OCI-LY1 (cell line): ENCODE data around the gene CD38.

Source experiments
- H2AFZ ChIP-seq: fragments of 200-600 bp; sonication (generic), shearing (Covaris generic); 2 replicates; pipeline ENCODE4 v1.6.0; 2014; ENCODE audit warnings: antibody characterized with exemption, mild to moderate bottlenecking, low read length
- H3F3A ChIP-seq: fragments of 200-600 bp; sonication (generic), shearing (Covaris generic); 2 replicates; pipeline ENCODE4 v1.6.0; 2014; ENCODE audit warnings: mild to moderate bottlenecking, antibody characterized with exemption, low read length, moderate library complexity; ENCODE audit not compliant: insufficient read depth
- H3K27ac ChIP-seq: fragments of 200-600 bp; sonication (generic); 2 replicates; pipeline ENCODE4 v1.5.1; 2014; ENCODE audit warnings: low read length, mixed run types, mild to moderate bottlenecking, low read depth; ENCODE audit not compliant: poor library complexity, severe bottlenecking
- H3K27me3 ChIP-seq: fragments of 200-600 bp; sonication (generic); 2 replicates; pipeline ENCODE4 v1.6.0; 2014; ENCODE audit warnings: antibody characterized with exemption, mild to moderate bottlenecking, low read length, moderate library complexity; ENCODE audit not compliant: insufficient read depth
- H3K36me3 ChIP-seq: fragments of 200-600 bp; sonication (generic); 2 replicates; pipeline ENCODE4 v1.6.1; 2014; ENCODE audit warnings: mild to moderate bottlenecking, antibody characterized with exemption, low read length, moderate library complexity, mixed read lengths; ENCODE audit not compliant: insufficient read depth
- H3K4me1 ChIP-seq: fragments of 200-600 bp; sonication (generic); 2 replicates; pipeline ENCODE4 v1.5.1; 2014; ENCODE audit warnings: mild to moderate bottlenecking, low read length, moderate library complexity; ENCODE audit not compliant: insufficient read depth, severe bottlenecking
- H3K4me2 ChIP-seq: fragments of 200-600 bp; sonication (generic), shearing (Covaris generic); 2 replicates; pipeline ENCODE4 v1.6.1; 2014; ENCODE audit warnings: low read length
- H3K4me3 ChIP-seq: fragments of 200-600 bp; sonication (generic); 2 replicates; pipeline ENCODE4 v1.5.1; 2014; ENCODE audit warnings: low read length, low read depth, mild to moderate bottlenecking, mixed read lengths; ENCODE audit not compliant: poor library complexity, severe bottlenecking
- H3K79me2 ChIP-seq: fragments of 200-600 bp; shearing (Covaris generic); 2 replicates; pipeline ENCODE4 v1.6.1; 2016; ENCODE audit warnings: mixed run types, low read length, mixed read lengths; ENCODE audit not compliant: insufficient read depth
- H3K9ac ChIP-seq: fragments of 200-600 bp; sonication (generic), shearing (Covaris generic); 2 replicates; pipeline ENCODE4 v1.6.1; 2014; ENCODE audit warnings: mild to moderate bottlenecking, low read length, mixed read lengths
- H3K9me2 ChIP-seq: fragments of 200-600 bp; sonication (generic), shearing (Covaris generic); 2 replicates; pipeline ENCODE4 v1.6.1; 2014; ENCODE audit warnings: low read depth, mild to moderate bottlenecking, low read length, mixed read lengths
- H3K9me3 ChIP-seq: fragments of 200-600 bp; shearing (Covaris generic); 2 replicates; pipeline ENCODE4 v1.6.1; 2014; ENCODE audit warnings: low read length, mixed read lengths
- H4K20me1 ChIP-seq: fragments of 200-600 bp; sonication (generic), shearing (Covaris generic); 2 replicates; pipeline ENCODE4 v1.6.0; 2016; ENCODE audit warnings: mild to moderate bottlenecking, low read length; ENCODE audit not compliant: insufficient read depth
- CTCF ChIP-seq: fragments of 200-600 bp; sonication (generic), shearing (Covaris generic); IDR thresholded peaks from 2 replicates; pipeline ENCODE4 v1.5.1; 2017; ENCODE audit warnings: mild to moderate bottlenecking, antibody characterized with exemption, low read length, moderate library complexity, mixed read lengths
- EZH2 ChIP-seq: fragments of 200-600 bp; sonication (generic), shearing (Covaris generic); IDR thresholded peaks from 2 replicates; pipeline ENCODE4 v1.8.0; 2017; ENCODE audit warnings: borderline replicate concordance, mixed run types, mild to moderate bottlenecking, antibody characterized with exemption, low read length, moderate library complexity, mixed read lengths

Gene CD38

GRCh38 chr4:15779809-15780208 lies 1.7 kb downstream of the CD38 start:
- peak overlapping the region; percentile 84 for H3K4me3 ChIP-seq
- H3K9me2 ChIP-seq: no peaks in the 10 kb centered on the region
- H3K79me2 ChIP-seq: peaks cover 5% of the 10 kb centered on the region
- H3K4me2 ChIP-seq: peak overlapping the region; percentile 93
- H3K27me3 ChIP-seq: no peaks in the 10 kb centered on the region
- peak overlapping the region; percentile 89 for H3K9ac ChIP-seq
- peak overlapping the region; percentile 82 for H3K27ac ChIP-seq
- H2AFZ ChIP-seq: no peak overlapping the region
- peaks cover 62% of the 10 kb centered on the region for H3K4me1 ChIP-seq
- no peak for TF ChIP-seq CTCF
- no peak for TF ChIP-seq EZH2
- no peaks in the 10 kb centered on the region for H3K9me3 ChIP-seq
- no peaks in the 10 kb centered on the region for H4K20me1 ChIP-seq
- no peaks in the 10 kb centered on the region for H3F3A ChIP-seq
- peaks cover 32% of the 10 kb centered on the region for H3K36me3 ChIP-seq

- H3K4me3 ChIP-seq: peak overlapping the region; percentile 10
- peaks cover 42% of the 10 kb centered on the region for H3K36me3 ChIP-seq
- no peaks in the 10 kb centered on the region for H3K9me3 ChIP-seq
- peak overlapping the region; percentile 91 for H3K27ac ChIP-seq
- H3K79me2 ChIP-seq: peaks cover 5% of the 10 kb centered on the region
- TF ChIP-seq EZH2 (no peak), CTCF (no peak)
- H3K27me3 ChIP-seq: no peaks in the 10 kb centered on the region
- H3F3A ChIP-seq: no peaks in the 10 kb centered on the region
- no peaks in the 10 kb centered on the region for H4K20me1 ChIP-seq
- H2AFZ ChIP-seq: no peak overlapping the region
- H3K9me2 ChIP-seq: no peaks in the 10 kb centered on the region
- H3K4me2 ChIP-seq: peak overlapping the region; percentile 46
- H3K9ac ChIP-seq: no peak overlapping the region
- H3K4me1 ChIP-seq: peaks cover 69% of the 10 kb centered on the region
These were observed 3.4 kb downstream of the CD38 start for GRCh38 chr4:15781427-15782095.

GRCh38 chr4:15783676-15784075 lies 5.5 kb downstream of the CD38 start:
- no peak overlapping the region for H2AFZ ChIP-seq
- no peaks in the 10 kb centered on the region for H3F3A ChIP-seq
- no peaks in the 10 kb centered on the region for H3K27me3 ChIP-seq
- TF ChIP-seq EZH2: no peak
- no peak for TF ChIP-seq CTCF
- no peaks in the 10 kb centered on the region for H3K9me2 ChIP-seq
- peaks cover 59% of the 10 kb centered on the region for H3K4me1 ChIP-seq
- H3K4me3 ChIP-seq: no peak overlapping the region
- H3K79me2 ChIP-seq: peaks cover 5% of the 10 kb centered on the region
- no peak overlapping the region; the same call in 1 of the 2 replicates for H3K9ac ChIP-seq
- H3K4me2 ChIP-seq: peak overlapping the region; percentile 31; the same call in 1 of the 2 replicates
- H3K9me3 ChIP-seq: no peaks in the 10 kb centered on the region
- no peaks in the 10 kb centered on the region for H4K20me1 ChIP-seq
- H3K27ac ChIP-seq: peak overlapping the region; percentile 91
- peaks cover 60% of the 10 kb centered on the region for H3K36me3 ChIP-seq
